ENCODE data around the gene CMTM6. TPM values are rescaled to one million over a fixed set of nuclear protein-coding genes. Genes with fewer than 3 reads are reported as not detected.
"Not testable (repeated sequence)": the region's sequence is repeated elsewhere in the genome, so short reads cannot be mapped to it uniquely, and the experiment has no call there.

Gene CMTM6
- total RNA-seq, 1 donor from 2014 or later, result 69.5 TPM

- Histone ChIP-seq H3K4me1 (no peaks in the 10 kb centered on the region), H3K9me3 (no peaks in the 10 kb centered on the region), H3K4me3 (no peak overlapping the region), H3K27ac (no peak overlapping the region), H3K36me3 (peaks cover 70% of the 10 kb centered on the region), H3K27me3 (ENCODE audit: low read depth) (no peaks in the 10 kb centered on the region)
- ATAC-seq, result no peak
- intact Hi-C loops (cut with DNase I), result no loop called here
- DNase-seq, result no peak
- no peak for TF ChIP-seq CTCF (IDR thresholded peaks at IDR 0.05)
These were observed 18.9 kb downstream of the CMTM6 start for GRCh38 chr3:32483772-32484171.

GRCh38 chr3:32482693-32483092 is 20.0 kb downstream of the CMTM6 start:
- Histone ChIP-seq H3K36me3 (peaks cover 69% of the 10 kb centered on the region), H3K4me1 (no peaks in the 10 kb centered on the region), H3K4me3 (no peak overlapping the region), H3K9me3 (no peaks in the 10 kb centered on the region), H3K27ac (no peak overlapping the region), H3K27me3 (ENCODE audit: low read depth) (no peaks in the 10 kb centered on the region)
- no peak for TF ChIP-seq CTCF (IDR thresholded peaks at IDR 0.05)
- ATAC-seq, result no peak
- no peak for DNase-seq
- intact Hi-C loops (cut with DNase I), result no loop called here

DNA sequence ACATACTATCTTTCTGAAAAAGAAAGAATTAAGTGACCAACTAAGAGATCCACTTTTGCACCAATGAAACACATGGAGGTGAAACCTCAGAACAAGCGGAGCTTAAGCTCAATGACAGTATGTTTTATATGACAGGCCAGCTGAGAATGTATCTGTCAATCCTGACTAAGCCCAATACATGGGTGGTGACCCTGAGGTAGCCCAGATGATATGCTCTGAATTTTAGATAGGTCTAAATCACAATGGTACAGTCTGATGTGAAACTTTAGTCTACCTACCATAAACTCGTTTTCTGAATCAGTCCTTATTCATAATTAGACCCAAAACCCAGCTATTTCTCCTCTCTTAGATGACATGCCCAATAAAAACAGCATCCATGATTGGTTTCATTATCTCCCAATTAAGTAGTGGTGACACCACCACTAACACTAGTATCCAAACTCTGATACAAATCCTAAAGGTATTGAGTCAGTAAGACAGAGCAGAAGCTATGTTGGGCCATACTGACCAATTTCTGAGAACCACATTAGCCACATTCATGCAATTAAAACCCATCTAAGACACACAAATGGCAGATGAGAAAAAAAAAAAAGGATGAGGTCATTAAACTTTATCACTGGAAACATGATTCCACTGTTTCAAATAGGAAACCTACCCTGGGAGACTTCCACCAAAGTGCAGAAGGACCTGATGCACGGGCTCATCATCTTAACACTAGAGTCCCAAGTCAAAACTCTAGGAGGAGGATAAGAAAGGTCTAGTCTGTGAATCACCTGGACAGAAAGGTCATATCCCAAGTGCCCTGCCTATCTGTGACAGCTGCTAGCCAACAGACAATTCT is 20.6 kb downstream of the CMTM6 start:
- DNase-seq (no peak), ATAC-seq (no peak)
- no peak overlapping the region for H3K27ac ChIP-seq
- H3K27me3 ChIP-seq (ENCODE audit: low read depth), result no peaks in the 10 kb centered on the region
- H3K9me3 ChIP-seq, result no peaks in the 10 kb centered on the region
- H3K36me3 ChIP-seq, result peaks cover 65% of the 10 kb centered on the region
- intact Hi-C loops (cut with DNase I), result no loop called here
- H3K4me1 ChIP-seq, result no peaks in the 10 kb centered on the region
- H3K4me3 ChIP-seq, result no peak overlapping the region
- no peak for TF ChIP-seq CTCF (IDR thresholded peaks at IDR 0.05)

GRCh38 chr3:32480604-32481003 is 22.0 kb downstream of the CMTM6 start:
- ATAC-seq (no peak), DNase-seq (no peak)
- Histone ChIP-seq H3K27me3 (ENCODE audit: low read depth) (no peaks in the 10 kb centered on the region), H3K36me3 (peaks cover 51% of the 10 kb centered on the region), H3K27ac (no peak overlapping the region), H3K9me3 (no peaks in the 10 kb centered on the region), H3K4me3 (no peak overlapping the region), H3K4me1 (no peaks in the 10 kb centered on the region)
- intact Hi-C loops (cut with DNase I), result no loop called here
- TF ChIP-seq CTCF (IDR thresholded peaks at IDR 0.05), result no peak

GRCh38 chr3:32474201-32474600 is 28.5 kb downstream of the CMTM6 start:
- no peak overlapping the region for H3K4me3 ChIP-seq
- peaks cover 8% of the 10 kb centered on the region for H3K4me1 ChIP-seq
- DNase-seq (no peak), ATAC-seq (no peak)
- no peaks in the 10 kb centered on the region for H3K9me3 ChIP-seq
- TF ChIP-seq CTCF (IDR thresholded peaks at IDR 0.05), result no peak
- H3K36me3 ChIP-seq, result peaks cover 17% of the 10 kb centered on the region
- intact Hi-C loops (cut with DNase I), result no loop called here
- H3K27me3 ChIP-seq (ENCODE audit: low read depth), result no peaks in the 10 kb centered on the region
- no peak overlapping the region for H3K27ac ChIP-seq

GRCh38 chr3:32472151-32472550 is 30.5 kb downstream of the CMTM6 start:
- H3K4me3 ChIP-seq; intact Hi-C loops (cut with DNase I); H3K27ac ChIP-seq; ATAC-seq; H3K9me3 ChIP-seq; DNase-seq; H3K27me3 ChIP-seq (ENCODE audit: low read depth): not testable (repeated sequence)
- H3K4me1 ChIP-seq, result peaks cover 20% of the 10 kb centered on the region
- peaks cover 11% of the 10 kb centered on the region for H3K36me3 ChIP-seq
